GM21423 (cell line): Measurements from ENCODE around the gene ZNF324B.
"Not testable (repeated sequence)": the region's sequence is repeated elsewhere in the genome, so short reads cannot be mapped to it uniquely, and the experiment has no call there.

Experiments
- ATAC-seq: cut with Tn5 transposase; IDR thresholded peaks from one replicate; pipeline ENCODE4 v1.9.1; 2021; ENCODE audit warnings: mild to moderate bottlenecking, moderate library complexity; ENCODE audit not compliant: unreplicated experiment

Gene ZNF324B

GRCh38 chr19:58479736-58480480, 28.5 kb downstream of the ZNF324B start:
- ATAC-seq: no peak

DNA sequence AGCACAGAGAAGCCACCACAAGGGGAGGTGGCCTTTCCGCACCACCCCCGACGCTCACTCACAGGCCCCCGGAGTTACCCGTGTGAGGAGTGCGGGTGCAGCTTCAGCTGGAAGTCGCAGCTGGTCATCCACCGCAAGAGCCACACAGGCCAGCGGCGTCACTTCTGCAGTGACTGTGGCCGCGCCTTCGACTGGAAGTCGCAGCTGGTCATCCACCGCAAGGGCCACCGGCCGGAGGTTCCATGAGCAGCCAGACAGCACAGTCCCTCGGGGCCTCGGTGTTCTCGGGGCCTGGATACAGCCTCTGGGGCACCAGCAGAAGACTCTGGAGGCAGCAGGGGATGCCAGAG, 29.0 kb downstream of the ZNF324B start:
- no peak for ATAC-seq

DNA sequence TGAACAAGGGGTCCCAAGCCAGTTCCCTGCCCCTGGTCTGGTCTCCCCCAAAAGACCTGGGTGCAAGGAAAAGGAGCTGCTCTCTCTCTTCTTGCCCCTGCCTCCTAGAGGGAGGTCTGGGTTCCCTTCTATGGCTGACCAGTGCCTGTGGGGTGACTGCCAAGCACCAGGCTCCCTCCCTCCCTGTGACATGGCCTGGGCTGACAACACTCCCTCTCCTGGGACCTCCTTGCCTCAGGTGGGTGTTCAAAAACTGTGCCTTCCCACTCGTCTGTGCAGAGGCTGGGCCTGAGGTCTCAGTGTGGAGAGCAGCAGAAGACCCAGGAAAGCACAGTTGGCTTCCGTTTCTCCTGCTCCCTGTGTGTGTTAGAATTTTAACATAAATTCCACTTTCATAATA, 29.4 kb downstream of the ZNF324B start:
- no peak for ATAC-seq

GRCh38 chr19:58482372-58482771, 30.9 kb downstream of the ZNF324B start:
- ATAC-seq: no peak

DNA sequence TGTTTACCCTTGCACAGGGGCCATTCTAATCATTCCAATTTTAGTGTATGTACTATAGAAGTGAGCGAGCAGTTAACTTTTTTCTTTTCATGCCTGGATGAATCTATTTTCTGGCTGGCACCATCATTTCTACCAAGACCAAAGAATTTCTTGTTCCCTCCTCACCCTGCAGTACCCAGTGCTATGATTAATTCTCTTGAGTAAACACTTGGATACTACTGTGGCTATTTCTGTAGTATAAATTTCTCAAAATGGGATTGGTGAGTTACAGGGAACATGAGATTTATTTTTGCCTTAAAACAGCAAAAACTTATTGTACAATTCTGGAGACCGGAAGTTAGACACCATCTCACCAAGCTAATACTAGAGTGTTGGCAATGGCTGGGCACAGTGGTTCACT, 32.4 kb downstream of the ZNF324B start:
- ATAC-seq: no peak

- not testable (repeated sequence) for ATAC-seq
Observed at GRCh38 chr19:58484349-58484748, 32.9 kb downstream of the ZNF324B start.

DNA sequence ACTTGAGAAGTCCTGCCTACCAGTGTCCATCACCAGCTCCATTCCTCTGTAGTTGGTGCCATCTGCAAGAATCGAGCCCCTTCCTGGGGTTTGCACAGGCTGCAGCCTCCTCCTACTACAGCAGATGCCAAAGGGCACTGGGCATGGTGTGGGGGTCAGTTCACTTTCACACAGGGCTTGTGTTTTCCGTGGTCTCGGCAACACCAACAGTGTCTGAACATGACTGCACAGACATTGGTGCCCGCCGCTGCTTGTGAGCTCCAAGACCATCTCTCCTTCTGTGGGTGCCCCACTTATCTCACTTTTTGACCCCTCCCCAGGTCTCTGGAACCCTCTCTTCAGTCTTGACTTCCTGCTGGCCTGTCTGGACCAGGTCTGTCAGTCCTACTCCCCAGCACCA, 40.0 kb downstream of the ZNF324B start:
- no peak for ATAC-seq

- ATAC-seq: no peak
Observed at GRCh38 chr19:58492265-58492664, 40.8 kb downstream of the ZNF324B start.

- no peak for ATAC-seq
Observed at GRCh38 chr19:58497634-58498170, 46.3 kb downstream of the ZNF324B start.

DNA sequence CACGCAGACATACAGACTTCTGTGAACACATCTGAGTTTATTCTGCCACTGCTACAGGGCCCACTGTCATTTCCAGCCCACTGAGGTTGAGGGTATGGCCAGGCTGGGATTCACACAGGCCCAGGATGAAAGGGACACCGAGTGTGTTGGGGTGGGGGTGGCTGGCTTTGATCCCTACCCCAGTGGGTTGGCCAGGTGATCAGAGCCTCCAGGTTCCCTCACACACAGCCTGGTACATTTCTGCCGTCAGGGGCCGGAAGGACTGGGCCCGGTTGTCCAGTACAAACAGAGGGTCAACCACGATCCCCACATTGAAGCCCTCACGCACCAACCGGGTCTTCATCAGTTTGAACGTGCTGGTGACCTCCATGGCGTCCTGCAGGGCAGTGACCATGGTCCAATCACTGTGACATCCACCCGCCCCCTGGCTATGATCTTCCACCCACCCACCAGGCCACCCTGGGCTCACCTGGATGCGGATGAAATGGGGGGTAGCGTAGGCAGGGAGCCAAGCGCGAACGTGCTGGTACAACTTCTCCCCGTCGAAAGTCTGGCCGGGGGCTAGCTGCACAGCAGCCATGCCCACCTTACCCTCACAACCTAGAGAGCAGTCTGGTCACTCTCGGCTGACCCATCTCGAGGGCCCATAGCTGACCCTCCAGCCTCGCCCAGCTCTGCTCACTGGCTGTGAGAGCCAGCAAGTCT, 47.0 kb downstream of the ZNF324B start:
- ATAC-seq: no peak

GRCh38 chr19:58499021-58499927, 47.9 kb downstream of the ZNF324B start:
- peak; percentile 91 for ATAC-seq

GRCh38 chr19:58500242-58500641, 48.8 kb downstream of the ZNF324B start:
- no peak for ATAC-seq
